GM19395 (cell line): Measurements from ENCODE around the gene B3GNT7.
"Not testable (repeated sequence)": the region's sequence is repeated elsewhere in the genome, so short reads cannot be mapped to it uniquely, and the experiment has no call there.

ENCODE experiments used
- ATAC-seq: cut with Tn5 transposase; IDR thresholded peaks from one replicate; pipeline ENCODE4 v1.9.1; 2021; ENCODE audit warnings: mild to moderate bottlenecking, moderate library complexity; ENCODE audit not compliant: unreplicated experiment

The B3GNT7 gene

DNA sequence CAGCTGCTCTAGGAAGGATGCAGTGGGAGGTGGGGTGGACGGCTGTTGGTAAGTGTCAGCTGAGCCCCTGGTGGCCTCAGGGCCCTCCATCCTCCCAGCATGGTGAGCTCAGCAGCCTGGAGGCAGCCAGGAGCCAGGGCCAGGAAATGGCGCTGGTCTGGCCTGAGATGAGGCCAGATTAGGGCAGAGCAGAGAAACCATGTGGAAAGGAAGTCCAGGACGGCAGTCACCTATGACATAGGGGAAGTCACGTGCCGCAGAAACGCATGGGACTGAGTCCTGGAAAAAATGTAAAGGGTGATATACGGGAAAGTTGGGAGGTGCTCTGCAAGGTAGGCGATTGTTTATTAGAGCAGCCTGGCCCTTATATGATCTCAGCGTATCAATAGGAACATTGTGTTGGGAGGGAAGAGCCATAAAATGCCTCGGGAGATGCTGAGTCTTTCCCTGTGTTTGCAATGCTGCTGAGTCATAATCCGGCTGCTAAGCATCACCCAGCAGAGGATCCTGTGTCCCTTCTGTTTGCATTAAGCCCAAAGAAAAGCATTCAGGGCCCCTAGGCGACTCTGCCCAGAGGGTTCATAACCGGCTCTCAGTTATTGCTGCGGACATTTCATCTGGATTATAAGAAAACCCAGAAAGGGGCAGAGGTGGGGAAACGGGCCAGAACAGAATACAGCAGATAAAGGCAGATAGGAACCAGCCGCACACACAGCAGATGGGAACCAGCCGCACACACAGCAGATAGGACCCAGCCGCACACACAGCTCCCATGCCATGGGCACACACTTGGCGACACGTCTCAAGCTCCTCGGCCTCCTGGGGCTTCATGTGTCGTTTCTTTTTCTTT, 30.3 kb upstream of the B3GNT7 start:
- no peak for ATAC-seq

GRCh38 chr2:231367178-231367577, 28.3 kb upstream of the B3GNT7 start:
- no peak for ATAC-seq

DNA sequence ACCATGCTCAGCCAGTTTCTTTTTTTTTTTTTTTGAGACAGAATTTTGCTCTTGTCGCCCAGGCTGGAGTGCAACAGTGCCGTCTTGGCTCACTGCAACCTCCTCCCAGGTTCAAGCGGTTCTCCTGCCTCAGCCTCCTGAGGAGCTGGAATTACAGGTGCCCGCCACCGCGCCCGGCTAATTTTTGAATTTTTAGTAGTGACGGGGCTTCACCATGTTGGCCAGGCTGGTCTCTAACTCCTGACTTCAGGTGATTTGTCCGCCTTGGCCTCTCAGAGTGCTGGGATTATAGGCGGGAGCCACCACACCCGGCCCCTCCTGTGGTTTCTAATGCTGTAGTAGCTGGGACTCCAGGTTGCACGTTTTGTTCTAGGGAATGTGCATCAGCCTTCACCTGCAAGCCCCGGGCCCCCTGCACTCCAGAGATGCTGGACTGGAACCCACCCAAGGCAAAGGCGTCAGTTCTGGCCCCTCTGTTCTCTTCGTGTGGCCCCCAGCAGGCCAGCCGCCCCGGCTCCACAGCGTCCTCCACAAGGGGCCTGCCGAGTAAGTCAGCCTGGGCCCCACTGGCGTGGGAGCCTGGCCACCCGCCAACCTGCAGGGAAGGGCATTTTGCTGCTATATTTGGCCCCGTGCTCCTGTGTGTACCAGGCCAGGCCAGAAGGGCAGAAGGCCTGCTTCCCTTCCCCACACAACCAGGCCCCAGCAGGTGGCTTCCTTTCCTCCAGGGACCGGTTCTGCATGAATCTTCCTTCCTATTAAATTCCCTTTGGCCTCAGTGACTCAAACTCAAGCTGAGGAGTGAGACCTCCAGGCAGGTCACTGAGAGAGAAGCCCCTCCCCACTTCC, 25.7 kb upstream of the B3GNT7 start:
- no peak for ATAC-seq

- no peak for ATAC-seq
Observed at GRCh38 chr2:231370429-231370748, 25.1 kb upstream of the B3GNT7 start.

- ATAC-seq = no peak
Observed at GRCh38 chr2:231370749-231371429, 24.6 kb upstream of the B3GNT7 start.

- no peak for ATAC-seq
Observed at GRCh38 chr2:231371430-231372054, 24.0 kb upstream of the B3GNT7 start.

DNA sequence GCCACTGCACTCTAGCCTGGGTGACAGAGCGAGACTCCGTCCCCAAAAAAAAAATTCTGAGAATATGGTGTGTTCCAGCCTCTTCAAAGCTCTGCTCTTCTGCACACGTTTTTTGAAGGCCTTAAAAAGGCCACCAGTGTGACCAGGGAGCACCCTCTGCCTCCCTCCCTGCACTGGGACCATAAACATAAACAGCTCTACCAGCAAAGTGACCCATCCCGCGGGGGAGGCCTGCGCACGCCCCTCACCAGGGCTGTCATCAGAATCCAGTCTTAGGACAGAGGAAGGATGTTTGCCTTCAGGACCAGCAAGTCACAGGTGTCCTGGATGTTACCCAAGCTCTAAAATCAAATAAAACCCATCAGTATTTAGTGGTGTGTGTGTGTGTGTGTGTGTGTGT, 23.2 kb upstream of the B3GNT7 start:
- no peak for ATAC-seq

- no peak for ATAC-seq
Observed at GRCh38 chr2:231373184-231373583, 22.3 kb upstream of the B3GNT7 start.

DNA sequence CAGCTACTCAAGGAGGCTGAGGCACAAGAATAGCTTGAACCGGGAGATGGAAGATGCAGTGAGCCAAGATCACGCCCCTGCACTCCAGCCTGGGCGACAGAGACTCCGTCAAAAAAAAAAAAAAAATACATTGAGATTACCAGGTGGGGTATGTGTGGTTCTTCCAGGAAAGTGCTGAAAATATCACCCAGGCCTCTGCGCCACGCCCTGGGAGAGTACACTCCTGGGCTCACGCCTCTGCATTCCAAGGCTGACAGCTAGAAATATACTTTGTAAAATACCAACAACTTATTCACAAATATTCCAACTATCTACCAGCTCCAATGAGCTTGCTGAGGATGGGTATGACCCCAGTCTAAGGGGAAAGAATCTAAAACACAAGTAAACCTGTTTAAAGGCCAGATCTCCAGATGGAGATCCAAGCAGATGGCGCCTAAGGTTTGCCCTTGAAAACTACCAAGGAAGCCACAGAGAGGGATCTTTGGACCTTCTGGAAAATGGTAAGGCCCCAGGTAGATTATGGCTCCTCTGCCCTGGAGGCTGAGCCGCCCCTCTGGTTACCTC, 21.6 kb upstream of the B3GNT7 start:
- ATAC-seq = no peak

DNA sequence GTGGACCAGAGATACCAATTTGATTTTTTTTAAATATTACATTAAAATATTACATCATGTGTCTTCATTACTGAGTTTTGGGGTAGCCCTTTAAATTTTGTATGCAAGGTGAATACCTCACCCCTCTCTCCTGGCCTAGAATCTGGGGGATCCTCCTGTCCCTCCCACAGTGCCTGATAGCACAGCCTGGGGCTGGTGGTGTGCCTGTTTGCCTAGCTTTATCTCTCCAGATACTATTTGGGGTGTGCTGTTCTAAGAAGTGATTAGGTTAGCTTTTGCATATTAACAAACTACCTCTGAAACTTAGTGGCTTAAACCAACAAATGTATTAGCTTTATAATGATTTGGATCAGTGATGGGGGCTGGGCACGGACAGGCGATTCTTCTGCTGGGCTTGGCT, 20.7 kb upstream of the B3GNT7 start:
- no peak for ATAC-seq

DNA sequence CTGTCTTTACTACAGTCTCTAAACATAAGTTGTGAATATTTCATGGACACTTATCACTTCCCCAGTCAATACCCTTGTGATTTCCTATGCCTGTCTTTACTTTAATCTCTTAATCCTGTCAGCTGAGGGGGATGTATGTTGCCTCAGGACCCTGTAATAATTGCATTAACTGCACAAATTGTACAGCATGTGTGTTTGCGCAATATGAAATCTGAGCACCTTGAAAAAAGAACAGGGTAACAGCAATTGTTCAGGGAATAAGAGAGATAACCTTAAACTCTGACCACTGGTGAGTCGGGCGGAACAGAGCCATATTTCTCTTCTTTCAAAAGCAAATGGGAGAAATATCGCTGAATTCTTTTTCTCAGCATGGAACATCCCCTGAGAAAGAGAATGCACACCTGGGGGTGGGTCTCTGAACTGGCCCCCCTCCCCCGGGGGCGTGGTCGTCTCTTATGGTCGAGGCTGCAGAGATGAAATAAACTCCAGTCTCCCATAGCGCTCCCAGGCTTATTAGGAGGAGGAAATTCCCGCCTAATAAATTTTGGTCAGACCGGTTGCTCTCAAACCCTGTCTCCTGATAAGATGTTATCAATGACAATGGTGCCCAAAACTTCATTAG, 19.4 kb upstream of the B3GNT7 start:
- ATAC-seq = not testable (repeated sequence)

GRCh38 chr2:231376857-231377256, 18.7 kb upstream of the B3GNT7 start:
- ATAC-seq = no peak

DNA sequence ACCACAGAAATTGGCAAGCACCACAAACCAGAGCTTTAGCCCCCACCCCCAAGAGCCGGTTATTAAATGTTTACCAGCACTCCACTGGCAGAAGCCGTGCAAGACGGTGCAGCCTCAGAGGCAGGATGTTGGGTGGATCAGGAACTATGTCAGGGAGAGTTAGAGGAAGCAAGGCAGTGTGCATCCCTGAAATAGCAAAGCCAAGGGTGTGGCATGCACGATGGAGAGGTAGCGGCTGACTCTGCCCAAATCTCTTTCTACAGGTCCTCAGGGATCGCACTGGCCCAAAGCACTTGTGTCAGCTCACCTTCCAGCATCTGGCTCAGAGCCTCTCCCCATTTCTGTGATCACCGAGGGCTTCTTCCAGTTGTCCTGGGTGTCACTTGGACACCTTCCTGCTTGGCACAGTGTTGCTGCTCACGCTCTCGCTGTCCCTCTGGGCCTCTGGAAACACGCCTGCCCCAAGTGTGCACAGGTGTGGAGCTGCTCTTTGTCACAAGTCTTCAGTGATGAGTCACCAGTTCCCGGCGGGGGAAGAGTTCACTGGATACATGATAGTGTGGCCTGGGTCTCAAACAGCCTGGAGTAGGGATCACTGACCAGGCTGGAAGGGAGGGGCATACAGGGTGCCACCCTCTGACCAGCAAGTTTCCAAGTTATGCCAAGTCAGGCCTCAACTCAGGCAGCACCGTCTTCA, 17.3 kb upstream of the B3GNT7 start:
- no peak for ATAC-seq

GRCh38 chr2:231379266-231380215, 16.0 kb upstream of the B3GNT7 start:
- ATAC-seq = no peak

DNA sequence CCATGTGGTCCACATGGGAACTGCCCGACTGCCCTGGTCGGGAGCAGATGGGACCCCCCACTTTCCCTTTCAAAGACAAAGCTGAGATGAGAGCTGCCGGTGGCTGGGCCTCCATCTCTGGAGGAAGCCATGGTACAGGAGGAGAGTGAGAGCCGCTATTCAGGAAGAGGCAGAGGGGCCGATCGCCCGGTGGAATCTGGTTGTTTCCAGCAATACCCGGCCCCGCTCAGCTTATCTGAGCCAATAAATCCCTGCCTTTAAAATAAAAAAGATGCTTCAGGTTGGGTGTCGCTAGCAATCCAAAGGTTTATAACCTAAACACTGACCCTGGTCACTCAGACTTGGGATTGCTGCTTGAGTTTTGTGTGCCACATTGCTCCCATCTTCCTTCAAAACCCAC, 15.2 kb upstream of the B3GNT7 start:
- ATAC-seq = no peak

DNA sequence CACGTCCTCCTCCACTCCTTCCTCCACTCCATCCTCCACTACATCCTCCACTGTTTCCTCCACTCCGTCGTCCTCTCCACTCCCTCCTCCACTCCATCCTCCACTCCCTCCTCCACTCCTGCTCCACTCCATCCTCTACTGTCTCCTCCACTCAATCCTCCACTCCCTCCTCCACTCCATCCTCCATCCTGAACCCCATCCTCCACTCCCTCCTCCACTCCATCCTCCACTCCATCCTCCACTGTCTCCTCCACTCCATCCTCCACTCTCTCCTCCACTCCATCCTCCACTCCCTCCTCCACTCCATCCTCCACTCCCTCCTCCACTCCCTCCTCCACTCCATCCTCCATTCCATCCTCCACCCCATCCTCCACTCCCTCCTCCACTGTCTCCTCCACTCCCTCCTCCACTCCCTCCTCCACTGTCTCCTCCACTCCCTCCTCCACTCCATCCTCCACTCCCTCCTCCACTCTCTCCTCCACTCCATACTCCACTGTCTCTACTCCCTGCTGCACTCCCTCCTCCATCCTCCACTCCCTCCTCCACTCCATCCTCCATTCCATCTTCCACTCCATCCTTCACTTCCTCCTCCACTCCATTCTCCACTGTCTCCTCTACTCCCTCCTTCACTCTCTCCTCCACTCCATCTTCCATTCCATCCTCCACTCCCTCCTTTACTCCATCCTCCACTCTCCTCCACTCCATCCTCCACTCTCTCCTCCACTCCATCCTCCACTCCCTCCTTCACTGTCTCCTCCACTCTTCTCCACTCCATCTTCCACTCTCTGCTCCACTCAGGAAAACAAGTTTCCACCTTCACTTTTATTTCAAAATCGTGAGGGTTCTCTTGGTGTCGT, 14.3 kb upstream of the B3GNT7 start:
- no peak for ATAC-seq

DNA sequence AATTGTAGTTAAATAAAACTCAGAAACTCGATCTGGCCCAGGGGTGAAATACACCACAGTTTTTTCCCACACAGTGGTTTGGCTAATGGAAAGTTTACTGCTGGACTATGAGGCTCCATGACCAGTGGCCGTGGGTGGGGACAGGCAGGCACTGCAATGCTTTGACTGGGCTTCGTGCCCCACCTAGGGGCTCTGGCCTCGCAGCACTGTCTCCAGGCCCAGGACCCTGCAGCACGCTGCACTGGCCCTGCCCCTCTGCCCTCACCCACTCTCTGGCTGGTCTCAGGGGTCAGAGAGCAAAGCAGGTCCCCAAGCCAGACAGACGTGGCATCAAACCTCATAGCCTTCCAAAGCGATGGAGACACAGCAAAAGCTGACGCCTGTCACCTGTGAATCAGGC, 13.4 kb upstream of the B3GNT7 start:
- ATAC-seq = no peak
